AG09319 (cell line): Measurements from ENCODE around the gene VSIG4.

Source experiments
- DNase-seq: peaks from one replicate; pipeline ENCODE4 v3.0.0-alpha.2; 2010; ENCODE audit warnings: low read depth; ENCODE audit errors: extremely low read depth
- TF ChIP-seq, protein P1 (sequence below): IDR thresholded peaks from 2 replicates; pipeline ENCODE4 v1.5.1; 2011; ENCODE audit warnings: low read depth, mild to moderate bottlenecking, inconsistent platforms, low read length, moderate library complexity

The VSIG4 gene

DNA sequence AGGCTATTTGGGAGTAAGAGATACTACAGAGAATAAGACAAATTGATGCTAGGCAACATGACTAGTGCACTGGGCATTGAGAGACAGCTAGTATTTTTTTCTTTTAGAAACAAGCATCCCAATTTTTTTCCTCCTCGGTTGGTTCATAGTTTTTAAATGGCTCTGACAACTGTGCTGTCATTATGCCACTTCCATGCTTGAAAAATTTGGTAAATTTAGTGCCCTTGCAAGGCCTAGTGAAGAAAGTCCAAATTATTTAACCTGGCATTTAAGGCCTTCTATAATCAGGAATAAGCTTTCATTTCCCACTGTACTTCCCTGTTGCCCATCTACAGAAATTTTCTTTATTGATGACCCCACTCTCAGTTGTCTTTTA lies 15.8 kb downstream of the VSIG4 start:
- TF ChIP-seq, protein P1, sequence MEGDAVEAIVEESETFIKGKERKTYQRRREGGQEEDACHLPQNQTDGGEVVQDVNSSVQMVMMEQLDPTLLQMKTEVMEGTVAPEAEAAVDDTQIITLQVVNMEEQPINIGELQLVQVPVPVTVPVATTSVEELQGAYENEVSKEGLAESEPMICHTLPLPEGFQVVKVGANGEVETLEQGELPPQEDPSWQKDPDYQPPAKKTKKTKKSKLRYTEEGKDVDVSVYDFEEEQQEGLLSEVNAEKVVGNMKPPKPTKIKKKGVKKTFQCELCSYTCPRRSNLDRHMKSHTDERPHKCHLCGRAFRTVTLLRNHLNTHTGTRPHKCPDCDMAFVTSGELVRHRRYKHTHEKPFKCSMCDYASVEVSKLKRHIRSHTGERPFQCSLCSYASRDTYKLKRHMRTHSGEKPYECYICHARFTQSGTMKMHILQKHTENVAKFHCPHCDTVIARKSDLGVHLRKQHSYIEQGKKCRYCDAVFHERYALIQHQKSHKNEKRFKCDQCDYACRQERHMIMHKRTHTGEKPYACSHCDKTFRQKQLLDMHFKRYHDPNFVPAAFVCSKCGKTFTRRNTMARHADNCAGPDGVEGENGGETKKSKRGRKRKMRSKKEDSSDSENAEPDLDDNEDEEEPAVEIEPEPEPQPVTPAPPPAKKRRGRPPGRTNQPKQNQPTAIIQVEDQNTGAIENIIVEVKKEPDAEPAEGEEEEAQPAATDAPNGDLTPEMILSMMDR = no peak
- DNase-seq = no peak

DNA sequence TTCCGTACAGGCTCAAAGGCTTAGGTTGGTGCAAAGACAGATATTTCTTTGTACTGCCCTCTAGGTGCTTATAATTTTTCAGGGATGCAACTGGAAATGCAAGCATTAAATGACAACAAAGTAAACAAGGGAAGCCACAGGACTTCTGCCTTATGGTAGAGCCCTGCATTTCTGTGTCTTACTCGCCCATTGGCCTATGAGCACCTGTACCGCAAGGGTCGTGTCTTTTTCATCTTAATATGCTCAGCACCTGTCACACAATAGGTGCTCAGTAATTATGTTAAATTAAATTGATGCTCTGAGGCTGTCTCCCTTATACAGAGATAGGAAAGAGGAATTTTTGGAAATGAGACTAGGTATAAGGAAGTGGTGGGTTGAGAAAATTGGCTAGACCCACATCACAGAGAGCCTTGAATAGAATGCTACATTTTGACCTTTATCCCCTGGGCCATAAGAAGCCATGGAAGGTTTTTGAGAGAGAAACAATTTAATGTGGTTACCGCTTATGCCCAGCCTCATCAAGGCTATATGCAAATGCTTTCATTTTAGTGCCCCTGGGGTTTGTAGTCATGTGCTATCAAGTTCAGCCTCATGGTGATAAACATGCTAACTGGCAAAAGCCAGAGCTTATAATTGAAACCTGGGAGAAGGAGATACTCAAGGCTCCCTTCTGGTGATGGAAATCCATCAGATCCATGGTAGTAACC lies 16.3 kb downstream of the VSIG4 start:
- DNase-seq = no peak

DNA sequence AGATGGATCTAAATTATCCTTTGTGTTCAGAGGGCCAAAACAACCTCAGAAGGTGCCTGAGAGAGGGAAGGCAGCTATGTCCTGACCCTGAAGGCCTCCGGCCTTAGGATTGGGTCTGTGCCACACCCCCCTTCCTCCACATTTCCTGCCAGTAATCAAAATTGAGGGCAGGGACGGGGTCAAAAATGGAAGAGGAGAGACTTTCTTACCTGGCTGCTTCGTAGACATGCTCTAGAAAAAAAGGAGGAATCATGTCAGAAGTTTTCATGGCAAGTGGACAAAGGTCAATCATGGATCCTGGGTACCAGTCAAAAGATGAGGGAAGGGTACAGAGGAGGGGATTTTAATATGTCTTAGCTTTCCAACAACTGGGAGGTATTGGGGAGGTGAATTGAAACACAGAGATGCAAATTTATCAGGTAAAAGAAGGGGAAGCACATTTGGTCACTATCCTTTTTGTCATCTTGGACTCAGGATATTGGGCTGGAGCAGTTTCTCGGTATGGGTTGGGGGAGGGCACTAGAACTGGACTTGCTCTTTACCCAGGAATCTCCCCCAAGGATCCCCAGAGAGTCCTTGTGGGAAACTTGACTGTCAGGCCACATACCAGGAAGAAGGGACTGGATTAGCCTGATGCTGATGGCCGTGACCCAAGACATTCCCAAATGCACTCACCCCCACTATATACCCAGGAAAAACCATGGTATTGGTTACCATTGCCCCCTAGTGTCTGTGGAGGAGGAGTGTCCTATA lies 17.1 kb downstream of the VSIG4 start:
- DNase-seq = no peak

More for the DNA sequence above, 16.3 kb downstream of the VSIG4 start:
- TF ChIP-seq, protein P1 = no peak

DNA sequence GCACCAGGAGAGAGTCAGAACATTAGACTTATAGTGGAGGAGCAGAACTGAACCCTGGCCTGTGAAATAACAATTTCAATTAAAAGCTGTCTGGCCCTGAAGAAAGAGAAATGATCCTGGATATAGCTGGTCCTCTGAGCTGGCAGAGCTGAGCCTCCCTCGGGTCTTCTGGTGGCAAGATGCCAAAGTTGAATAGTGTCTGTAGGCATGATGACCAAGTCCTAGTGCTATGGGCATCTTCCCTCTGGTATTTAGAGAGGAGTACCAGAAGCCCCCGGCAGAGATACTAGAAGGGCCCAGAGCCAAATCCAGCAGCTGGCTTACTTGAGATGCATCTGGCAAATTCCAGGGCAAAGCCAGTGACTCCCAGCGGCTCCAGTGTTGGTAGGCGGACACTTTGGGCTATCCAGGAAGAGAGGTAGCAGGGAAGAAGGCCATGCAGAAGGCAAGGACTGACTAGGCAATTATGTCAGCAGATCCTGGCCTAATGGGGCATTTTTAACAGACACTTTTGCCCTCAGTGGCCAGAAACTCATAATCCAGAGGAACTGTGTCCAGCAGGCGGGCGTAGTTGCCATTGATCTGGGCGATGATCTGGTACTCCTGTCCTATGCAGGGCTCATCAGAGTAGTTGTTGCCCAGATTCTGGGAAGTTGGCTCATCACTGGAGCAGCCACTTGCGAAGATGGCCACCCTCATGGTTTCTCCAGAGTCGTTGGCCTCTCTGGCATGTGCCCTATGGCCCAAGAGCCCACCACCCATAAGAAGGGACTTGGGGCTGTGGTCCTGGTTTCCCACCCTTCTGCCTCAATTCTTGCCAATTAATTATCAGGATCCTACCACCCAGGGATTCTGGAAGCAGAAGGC lies 17.9 kb downstream of the VSIG4 start:
- TF ChIP-seq, protein P1 = no peak
- no peak for DNase-seq

More for the DNA sequence above, 17.1 kb downstream of the VSIG4 start:
- TF ChIP-seq, protein P1 = no peak; the same call in 1 of the 2 replicates

DNA sequence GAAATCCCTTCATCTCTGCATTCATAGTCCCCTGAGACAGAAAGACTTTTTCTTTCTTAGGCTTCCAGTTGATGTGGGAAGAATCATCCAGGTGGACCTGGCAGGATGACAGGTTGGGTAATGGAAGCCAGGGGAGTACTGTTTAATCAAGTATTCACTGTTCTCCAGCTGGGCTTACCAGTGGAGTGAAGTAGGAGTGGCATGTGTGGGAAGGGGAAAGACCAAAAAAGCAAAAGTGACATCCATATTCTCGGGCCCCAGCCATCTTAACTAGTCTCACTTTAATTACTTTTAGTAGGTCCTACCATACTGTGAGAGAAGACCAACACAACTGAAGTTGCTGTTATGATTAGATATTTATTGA lies 18.5 kb downstream of the VSIG4 start:
- DNase-seq = no peak
- TF ChIP-seq, protein P1 = no peak

DNA sequence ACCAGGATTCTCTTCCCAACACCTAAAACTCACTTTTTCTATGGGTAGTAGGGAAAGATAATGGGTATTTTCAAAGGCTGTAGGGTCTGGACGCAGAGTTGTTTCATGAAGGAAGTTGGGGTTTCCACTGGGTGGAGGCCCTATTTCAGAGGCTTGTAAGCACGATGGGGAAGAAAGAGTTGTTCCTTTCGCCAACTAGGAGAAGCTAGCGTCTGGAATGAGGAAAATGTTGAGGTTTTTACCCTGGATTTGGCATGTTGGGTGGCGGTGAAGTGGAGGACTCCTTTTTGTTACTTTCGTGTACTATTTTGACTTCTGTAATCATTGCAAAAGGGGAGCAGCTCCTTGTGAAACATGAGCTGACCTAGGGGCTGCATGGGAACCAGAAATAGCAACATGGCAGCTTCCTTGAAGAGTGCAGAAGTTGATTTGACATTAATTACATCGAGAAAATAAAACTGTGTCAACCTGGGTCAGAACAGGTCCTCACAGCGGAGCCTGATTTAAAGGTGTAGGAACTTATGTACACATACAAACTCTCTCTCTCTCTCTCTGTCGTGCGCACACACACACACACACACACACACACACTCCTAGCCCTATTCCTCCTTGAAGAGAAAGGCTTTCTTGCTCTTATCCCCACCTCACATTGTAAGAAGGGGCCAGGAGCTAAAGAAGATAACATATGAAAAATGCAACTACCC lies 19.1 kb downstream of the VSIG4 start:
- TF ChIP-seq, protein P1 = no peak
- no peak for DNase-seq
